ENCODE data around the gene ITIH5.

Gene ITIH5

DNA sequence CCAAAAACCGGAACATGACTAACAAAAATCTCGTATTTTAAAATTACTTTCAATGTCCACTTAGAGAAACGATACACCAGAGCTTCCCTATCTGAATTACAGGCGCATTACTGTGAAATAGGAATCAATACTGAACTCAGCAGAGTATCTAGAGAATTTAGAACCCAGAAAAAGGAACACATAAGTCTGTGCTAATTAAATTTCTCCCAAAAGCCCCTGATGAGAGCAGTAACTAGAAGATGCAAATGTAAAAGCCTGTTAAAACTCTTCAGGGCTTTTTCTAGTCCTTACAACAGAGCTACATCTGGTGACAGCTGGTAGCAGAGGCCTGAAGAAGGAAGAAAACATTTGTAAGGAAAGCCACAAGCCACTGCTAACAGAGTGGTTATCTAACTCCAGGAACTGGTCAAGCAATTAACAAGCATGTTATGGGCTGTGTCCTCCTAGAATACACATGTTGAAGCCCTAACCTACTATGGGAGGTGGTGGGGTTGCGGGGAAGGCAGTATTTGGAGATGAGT is 24.2 kb downstream of the ITIH5 start:
- Mint-ChIP-seq H3K9me3 (peaks cover 7% of the 10 kb centered on the region), H3K36me3 (ENCODE audit: insufficient read depth) (no peaks in the 10 kb centered on the region), H3K27ac (ENCODE audit: low read depth) (no peak overlapping the region), H3K27me3 (peaks cover 63% of the 10 kb centered on the region), H3K4me1 (no peaks in the 10 kb centered on the region), H3K4me3 (no peak overlapping the region)
- ATAC-seq (replicated peaks; ENCODE audit: extremely low read depth, poor library complexity, severe bottlenecking) (no peak), DNase-seq (ENCODE audit: low spot score in 2 of 2) (no peak)

DNA sequence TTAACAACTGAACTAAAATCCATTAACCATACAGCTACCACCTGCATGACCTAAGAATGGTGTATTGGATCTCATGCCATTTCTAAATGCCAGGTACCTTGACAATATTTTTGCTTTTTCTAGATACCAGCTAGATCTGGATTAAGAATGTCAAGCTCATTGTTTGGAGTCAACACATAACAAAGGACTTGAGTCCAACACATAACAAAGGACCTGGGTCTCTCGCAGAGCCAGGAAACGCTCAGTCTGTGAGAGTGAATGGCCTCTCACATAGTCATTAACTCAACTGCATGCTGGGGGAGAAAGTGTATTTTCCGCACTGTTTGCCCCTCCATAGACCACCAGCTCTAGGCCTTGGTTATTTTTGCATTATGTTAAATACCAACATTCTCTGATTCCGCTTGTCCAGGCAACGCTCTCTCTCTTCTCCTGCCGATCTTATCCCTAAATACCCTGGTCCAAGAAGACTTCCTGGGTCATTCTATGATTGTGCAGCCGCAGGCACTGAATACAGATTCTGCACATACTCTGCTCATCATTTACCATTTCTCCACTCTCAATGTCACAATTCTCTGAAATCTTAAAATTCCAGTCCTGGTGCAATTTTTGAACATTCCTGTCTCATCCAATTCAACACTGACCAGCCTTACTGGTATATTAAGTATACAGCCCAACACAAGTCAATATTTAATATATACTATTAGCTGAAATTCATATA is 31.2 kb downstream of the ITIH5 start:
- peaks cover 7% of the 10 kb centered on the region for H3K9me3 Mint-ChIP-seq
- ATAC-seq (replicated peaks; ENCODE audit: extremely low read depth, poor library complexity, severe bottlenecking) (no peak), DNase-seq (ENCODE audit: low spot score in 2 of 2) (no peak)
- peaks cover 62% of the 10 kb centered on the region for H3K27me3 Mint-ChIP-seq
- H3K36me3 Mint-ChIP-seq (ENCODE audit: insufficient read depth), result no peaks in the 10 kb centered on the region
- no peak overlapping the region for H3K27ac Mint-ChIP-seq (ENCODE audit: low read depth)
- H3K4me1 Mint-ChIP-seq, result no peaks in the 10 kb centered on the region
- no peak overlapping the region for H3K4me3 Mint-ChIP-seq

DNA sequence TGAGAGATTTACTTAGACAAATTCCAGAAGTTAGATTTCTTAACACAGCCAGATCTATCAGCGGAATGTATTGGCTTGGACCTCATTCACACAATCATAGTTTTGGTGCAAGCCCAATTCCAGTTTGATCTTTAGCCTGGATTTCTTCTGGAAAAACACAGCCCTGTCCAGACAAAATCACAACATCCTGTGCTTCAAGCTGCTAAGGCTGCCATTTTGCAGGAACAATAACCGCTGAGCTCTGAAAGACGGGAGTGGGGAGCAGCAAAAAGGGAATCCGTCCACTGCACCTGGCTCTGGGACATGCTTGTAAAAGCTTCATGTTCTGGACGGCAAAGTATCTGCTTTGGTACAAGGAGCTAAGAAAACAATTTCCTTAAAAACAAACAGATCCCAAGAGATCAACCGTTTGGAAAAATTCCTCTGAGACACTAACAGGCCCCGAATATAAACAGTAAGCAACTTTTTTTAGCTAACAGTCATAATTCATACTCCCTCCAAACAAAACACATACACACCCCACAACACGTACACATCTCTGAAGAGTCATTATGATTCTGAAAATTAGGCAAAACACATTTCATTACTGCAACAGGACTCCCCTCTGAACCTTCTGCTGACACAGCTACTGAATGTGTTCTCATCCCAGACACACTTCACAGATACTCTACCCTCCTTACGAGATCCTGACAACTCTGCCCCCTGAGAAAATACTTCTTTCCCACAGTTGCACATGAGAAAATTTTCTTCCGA is 32.4 kb downstream of the ITIH5 start:
- no peaks in the 10 kb centered on the region for H3K4me1 Mint-ChIP-seq
- H3K27me3 Mint-ChIP-seq, result peaks cover 50% of the 10 kb centered on the region
- no peak overlapping the region for H3K27ac Mint-ChIP-seq (ENCODE audit: low read depth)
- no peak overlapping the region for H3K4me3 Mint-ChIP-seq
- ATAC-seq (replicated peaks; ENCODE audit: extremely low read depth, poor library complexity, severe bottlenecking) (no peak), DNase-seq (ENCODE audit: low spot score in 2 of 2) (no peak)
- peaks cover 7% of the 10 kb centered on the region for H3K9me3 Mint-ChIP-seq
- no peaks in the 10 kb centered on the region for H3K36me3 Mint-ChIP-seq (ENCODE audit: insufficient read depth)

DNA sequence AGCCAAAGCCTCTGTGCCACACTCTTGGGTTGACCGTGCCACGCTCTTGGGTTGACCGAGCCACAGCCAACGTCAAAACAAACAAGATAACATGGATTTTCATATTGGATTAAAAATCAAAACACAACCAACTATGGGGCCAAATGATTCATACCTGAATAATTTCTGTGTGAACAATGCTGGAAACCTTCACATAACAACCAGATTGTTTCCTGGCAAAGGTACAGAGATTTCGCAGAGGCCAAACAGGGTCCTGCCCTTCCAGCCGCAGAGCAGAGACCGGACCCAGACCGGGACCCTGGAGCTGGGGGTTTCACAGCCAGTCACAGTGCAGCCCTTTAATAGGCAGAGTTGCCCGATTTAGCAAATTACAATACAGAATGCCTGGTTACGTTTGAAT is 40.5 kb downstream of the ITIH5 start:
- no peaks in the 10 kb centered on the region for H3K4me1 Mint-ChIP-seq
- H3K4me3 Mint-ChIP-seq, result no peak overlapping the region
- H3K27ac Mint-ChIP-seq (ENCODE audit: low read depth), result no peak overlapping the region
- H3K27me3 Mint-ChIP-seq, result peaks cover 18% of the 10 kb centered on the region
- ATAC-seq (replicated peaks; ENCODE audit: extremely low read depth, poor library complexity, severe bottlenecking), result no peak
- DNase-seq (ENCODE audit: low spot score in 2 of 2), result no peak
- H3K36me3 Mint-ChIP-seq (ENCODE audit: insufficient read depth), result no peaks in the 10 kb centered on the region
- H3K9me3 Mint-ChIP-seq, result no peaks in the 10 kb centered on the region

DNA sequence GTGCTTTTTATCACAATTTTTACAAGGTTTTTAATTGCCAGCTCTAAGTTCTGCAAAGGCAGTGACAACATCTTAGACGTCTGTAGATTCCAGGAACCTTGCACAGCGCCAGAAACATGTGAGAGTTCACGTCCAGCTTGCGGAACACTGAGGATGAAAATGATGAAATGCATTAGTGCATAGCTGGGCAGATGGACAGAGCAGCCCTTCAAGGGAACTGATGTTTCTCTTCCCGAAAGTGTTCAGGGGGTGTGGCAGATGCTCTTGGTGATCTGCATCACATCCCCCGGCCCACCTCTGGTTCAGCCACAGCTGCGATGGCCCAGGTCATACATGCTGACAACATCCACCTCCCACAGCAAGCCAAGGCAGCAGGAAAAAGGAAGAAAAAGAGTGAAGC is 40.9 kb downstream of the ITIH5 start:
- Mint-ChIP-seq H3K9me3 (no peaks in the 10 kb centered on the region), H3K27ac (ENCODE audit: low read depth) (no peak overlapping the region), H3K36me3 (ENCODE audit: insufficient read depth) (no peaks in the 10 kb centered on the region), H3K4me3 (no peak overlapping the region), H3K27me3 (peaks cover 18% of the 10 kb centered on the region), H3K4me1 (no peaks in the 10 kb centered on the region)
- no peak for DNase-seq (ENCODE audit: low spot score in 2 of 2)
- no peak for ATAC-seq (replicated peaks; ENCODE audit: extremely low read depth, poor library complexity, severe bottlenecking)

DNA sequence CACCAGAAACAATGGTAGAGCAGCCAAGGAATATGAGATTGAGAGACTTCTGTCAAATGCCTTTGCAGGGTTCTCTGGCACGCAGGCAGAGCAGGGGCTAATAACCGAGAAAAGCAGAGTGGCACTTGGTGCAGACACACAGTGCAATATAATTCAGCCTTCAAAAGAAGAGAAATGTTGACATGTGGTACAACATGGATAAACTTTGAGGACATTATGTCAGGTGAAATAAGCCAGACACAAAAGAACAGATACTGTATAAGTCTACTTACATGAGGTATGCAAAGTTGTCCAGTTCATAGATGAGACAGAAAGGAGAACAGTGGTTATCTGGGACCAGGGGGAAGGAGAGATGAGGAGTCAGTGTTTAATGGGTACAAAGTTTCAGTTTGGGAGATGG is 41.8 kb downstream of the ITIH5 start:
- Mint-ChIP-seq H3K4me1 (no peaks in the 10 kb centered on the region), H3K36me3 (ENCODE audit: insufficient read depth) (no peaks in the 10 kb centered on the region), H3K4me3 (no peak overlapping the region), H3K27ac (ENCODE audit: low read depth) (no peak overlapping the region), H3K27me3 (peaks cover 24% of the 10 kb centered on the region), H3K9me3 (no peaks in the 10 kb centered on the region)
- DNase-seq (ENCODE audit: low spot score in 2 of 2) (no peak), ATAC-seq (replicated peaks; ENCODE audit: extremely low read depth, poor library complexity, severe bottlenecking) (no peak)

DNA sequence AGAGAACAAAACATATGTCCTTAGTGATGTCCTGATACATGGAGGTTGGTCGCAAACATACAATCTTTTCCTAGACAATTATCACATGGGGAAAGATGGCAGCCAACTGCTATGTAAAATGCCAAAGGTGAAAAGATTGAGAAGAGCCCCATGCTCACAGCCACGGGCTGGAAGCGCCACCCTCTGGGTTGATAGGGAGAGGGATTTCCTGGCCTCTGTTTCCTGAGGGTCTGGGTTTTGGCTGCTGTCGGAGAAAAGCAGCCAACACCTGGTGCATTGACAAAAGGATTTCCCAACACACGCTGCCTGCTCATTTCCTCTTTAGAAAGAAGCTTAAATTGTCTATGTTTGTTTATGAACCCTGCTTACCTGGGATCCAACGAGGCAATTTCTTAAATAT is 43.8 kb downstream of the ITIH5 start:
- Mint-ChIP-seq H3K27ac (ENCODE audit: low read depth) (no peak overlapping the region), H3K36me3 (ENCODE audit: insufficient read depth) (no peaks in the 10 kb centered on the region)

DNA sequence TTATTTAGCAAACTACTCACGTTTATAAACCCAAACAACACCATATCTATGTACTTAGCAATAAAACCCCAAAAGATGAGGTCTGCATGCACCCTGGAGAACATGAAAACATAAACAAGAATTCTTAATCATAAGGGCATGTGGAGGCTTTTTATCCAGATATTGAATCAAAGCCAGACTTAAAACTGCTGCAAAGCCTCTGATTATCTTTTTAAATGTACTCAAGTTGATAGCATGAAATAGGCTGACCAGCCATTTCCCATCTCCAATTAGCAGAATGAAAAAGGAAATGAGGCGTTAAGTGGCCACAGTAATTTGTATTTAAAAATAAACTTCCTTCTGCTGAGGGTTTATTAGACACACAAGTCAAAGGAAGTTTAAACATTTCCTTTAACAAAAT is 48.3 kb downstream of the ITIH5 start:
- no peaks in the 10 kb centered on the region for H3K4me1 Mint-ChIP-seq
- DNase-seq (ENCODE audit: low spot score in 2 of 2) (no peak), ATAC-seq (replicated peaks; ENCODE audit: extremely low read depth, poor library complexity, severe bottlenecking) (no peak)
- H3K9me3 Mint-ChIP-seq, result no peaks in the 10 kb centered on the region
- H3K4me3 Mint-ChIP-seq, result no peak overlapping the region
- no peaks in the 10 kb centered on the region for H3K36me3 Mint-ChIP-seq (ENCODE audit: insufficient read depth)
- no peak overlapping the region for H3K27ac Mint-ChIP-seq (ENCODE audit: low read depth)
- H3K27me3 Mint-ChIP-seq, result peaks cover 59% of the 10 kb centered on the region

More for the DNA sequence above, 43.8 kb downstream of the ITIH5 start:
- Mint-ChIP-seq H3K27me3 (peaks cover 35% of the 10 kb centered on the region), H3K9me3 (no peaks in the 10 kb centered on the region), H3K4me3 (no peak overlapping the region), H3K4me1 (no peaks in the 10 kb centered on the region)
- DNase-seq (ENCODE audit: low spot score in 2 of 2), result no peak
- ATAC-seq (replicated peaks; ENCODE audit: extremely low read depth, poor library complexity, severe bottlenecking), result no peak

DNA sequence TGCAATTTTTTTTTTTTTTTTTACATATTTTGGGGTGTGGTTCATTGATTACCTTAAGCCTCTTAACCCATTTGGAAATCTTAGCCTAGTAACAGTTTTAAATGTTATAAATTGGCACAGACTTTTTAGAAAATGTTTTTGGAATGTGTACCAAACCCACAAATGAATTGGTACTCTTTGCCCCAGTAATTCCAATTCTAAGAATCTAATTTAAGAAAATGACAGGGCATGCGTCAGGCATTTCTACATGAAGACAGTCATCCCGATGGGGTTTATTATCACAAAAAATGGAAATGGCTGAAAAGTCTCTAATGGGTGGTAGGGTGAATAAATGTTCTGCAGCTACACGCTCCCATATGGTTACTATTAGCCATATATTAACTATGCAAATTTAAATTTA is 54.9 kb downstream of the ITIH5 start:
- DNase-seq (ENCODE audit: low spot score in 2 of 2) (no peak), ATAC-seq (replicated peaks; ENCODE audit: extremely low read depth, poor library complexity, severe bottlenecking) (no peak)
- no peak overlapping the region for H3K27ac Mint-ChIP-seq (ENCODE audit: low read depth)
- H3K36me3 Mint-ChIP-seq (ENCODE audit: insufficient read depth), result no peaks in the 10 kb centered on the region
- H3K4me1 Mint-ChIP-seq, result no peaks in the 10 kb centered on the region
- H3K27me3 Mint-ChIP-seq, result peaks cover 30% of the 10 kb centered on the region
- no peak overlapping the region for H3K4me3 Mint-ChIP-seq
- no peaks in the 10 kb centered on the region for H3K9me3 Mint-ChIP-seq

DNA sequence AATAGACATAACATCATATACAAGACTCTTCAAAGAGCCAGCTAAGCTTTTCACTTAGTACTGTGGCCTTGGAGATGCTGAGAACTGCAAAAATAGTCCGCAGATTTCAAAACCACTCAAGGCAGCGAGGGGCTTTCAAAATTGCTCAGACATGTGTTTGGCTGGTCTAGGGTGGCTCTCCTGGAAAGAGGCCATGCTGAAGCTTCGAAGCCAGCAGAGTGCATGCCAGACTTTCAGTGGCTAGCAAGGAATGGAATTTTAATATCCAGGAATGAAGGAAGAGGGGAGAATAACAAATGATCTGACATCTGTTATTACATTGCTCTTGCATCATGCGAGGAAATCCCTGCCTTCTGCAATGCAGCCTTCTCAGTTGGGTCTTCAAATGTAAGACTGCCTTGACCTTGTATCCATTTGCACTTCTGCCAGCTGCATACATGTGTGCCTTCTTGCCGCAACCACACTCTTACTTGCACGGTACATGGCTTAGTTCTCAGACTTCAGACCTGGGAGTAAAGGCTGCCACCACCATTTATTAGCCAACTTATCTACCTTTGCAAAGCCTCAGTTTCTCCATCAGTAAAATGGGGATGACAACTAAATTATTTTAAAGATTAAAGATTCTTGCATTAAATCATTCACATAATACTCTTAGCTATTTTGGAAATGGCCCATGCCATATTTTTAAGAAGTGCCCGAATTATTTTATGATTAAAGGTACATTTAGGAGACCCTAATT is 55.9 kb downstream of the ITIH5 start:
- H3K27me3 Mint-ChIP-seq, result peaks cover 22% of the 10 kb centered on the region
- DNase-seq (ENCODE audit: low spot score in 2 of 2) (no peak), ATAC-seq (replicated peaks; ENCODE audit: extremely low read depth, poor library complexity, severe bottlenecking) (no peak)
- no peaks in the 10 kb centered on the region for H3K9me3 Mint-ChIP-seq
- no peak overlapping the region for H3K4me3 Mint-ChIP-seq
- no peaks in the 10 kb centered on the region for H3K4me1 Mint-ChIP-seq
- H3K36me3 Mint-ChIP-seq (ENCODE audit: insufficient read depth), result no peaks in the 10 kb centered on the region
- no peak overlapping the region for H3K27ac Mint-ChIP-seq (ENCODE audit: low read depth)

DNA sequence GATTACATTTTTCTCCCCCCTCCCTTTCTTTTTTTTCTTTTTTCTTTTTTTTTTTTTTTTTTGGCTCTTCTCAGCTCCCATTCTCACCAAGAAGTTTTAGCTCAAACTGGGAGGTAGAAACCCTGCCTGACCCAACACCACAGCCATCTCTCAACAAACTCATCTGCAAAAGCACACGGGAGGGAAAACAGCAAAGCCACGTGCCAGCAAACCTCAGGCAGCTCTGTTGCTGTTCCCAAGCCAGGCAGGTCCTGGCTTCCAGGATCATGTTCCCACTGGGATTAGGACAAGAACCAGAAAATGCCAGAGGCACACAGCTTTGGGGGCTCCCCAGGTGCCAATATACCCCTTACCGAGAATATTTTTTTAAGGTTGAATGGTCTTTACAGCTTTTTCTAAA is 56.7 kb downstream of the ITIH5 start:
- peaks cover 26% of the 10 kb centered on the region for H3K27me3 Mint-ChIP-seq
- no peaks in the 10 kb centered on the region for H3K4me1 Mint-ChIP-seq
- no peaks in the 10 kb centered on the region for H3K36me3 Mint-ChIP-seq (ENCODE audit: insufficient read depth)
- no peak overlapping the region for H3K27ac Mint-ChIP-seq (ENCODE audit: low read depth)
- no peak overlapping the region for H3K4me3 Mint-ChIP-seq
- ATAC-seq (replicated peaks; ENCODE audit: extremely low read depth, poor library complexity, severe bottlenecking) (no peak), DNase-seq (ENCODE audit: low spot score in 2 of 2) (no peak)
- H3K9me3 Mint-ChIP-seq, result no peaks in the 10 kb centered on the region

DNA sequence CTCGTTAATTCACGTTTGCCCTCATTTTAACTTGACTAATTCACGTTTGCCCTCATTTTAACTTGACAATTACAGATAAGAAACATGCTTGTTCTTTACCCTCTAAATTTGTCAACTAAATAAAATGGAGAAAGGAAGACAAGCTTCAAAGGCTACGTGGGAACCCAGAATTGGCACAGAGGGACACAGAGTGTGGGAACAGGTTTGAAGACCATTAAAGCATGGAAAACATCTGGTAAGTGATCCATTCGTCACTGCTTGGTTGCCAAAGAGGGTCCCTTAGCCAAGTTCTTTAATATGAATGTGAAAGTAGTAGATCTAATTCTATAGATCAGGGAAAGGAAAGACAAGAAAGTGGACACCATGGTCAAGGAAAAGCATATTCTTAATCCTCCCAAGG is 57.2 kb downstream of the ITIH5 start:
- H3K27ac Mint-ChIP-seq (ENCODE audit: low read depth), result no peak overlapping the region
- DNase-seq (ENCODE audit: low spot score in 2 of 2) (no peak), ATAC-seq (replicated peaks; ENCODE audit: extremely low read depth, poor library complexity, severe bottlenecking) (no peak)
- no peak overlapping the region for H3K4me3 Mint-ChIP-seq
- no peaks in the 10 kb centered on the region for H3K4me1 Mint-ChIP-seq
- peaks cover 28% of the 10 kb centered on the region for H3K27me3 Mint-ChIP-seq
- H3K9me3 Mint-ChIP-seq, result no peaks in the 10 kb centered on the region
- H3K36me3 Mint-ChIP-seq (ENCODE audit: insufficient read depth), result no peaks in the 10 kb centered on the region

Data from central memory CD8-positive, alpha-beta T cell (primary cell).